ENCODE data around the gene GRIA4.

- TF ChIP-seq CTCF (conservative IDR thresholded peaks at IDR 0.05; ENCODE audit: low read depth, low read length), result peak; percentile 25; the same call in 1 of the 2 replicates
- no peak for TF ChIP-seq EZH2 (IDR thresholded peaks at IDR 0.05; ENCODE audit: borderline replicate concordance, low read depth, low read length, poor library complexity, severe bottlenecking)
Measured at GRCh38 chr11:105861225-105861624, 251.4 kb downstream of the GRIA4 start.

All from A673 (cell line).